HG02642 (cell line): ENCODE data around the gene RNF138.
"Not testable (repeated sequence)": the region's sequence is repeated elsewhere in the genome, so short reads cannot be mapped to it uniquely, and the experiment has no call there.

ENCODE experiments used
- ATAC-seq: cut with Tn5 transposase; IDR thresholded peaks from one replicate; pipeline ENCODE4 v1.9.1; 2021; ENCODE audit warnings: mild to moderate bottlenecking; ENCODE audit not compliant: unreplicated experiment, poor library complexity

RNF138 gene

GRCh38 chr18:32091724-32092421, at the start of gene RNF138:
RNF138 (plus strand) TSS chr18:32091874; CDS start chr18:32092777, 903 bp downstream.
- ATAC-seq: peak; percentile 68

GRCh38 chr18:32042337-32042736, 49.3 kb upstream of the RNF138 start:
- ATAC-seq: no peak

- ATAC-seq: peak; percentile 68
Observed at GRCh38 chr18:32048507-32049091, 43.1 kb upstream of the RNF138 start.

GRCh38 chr18:32049393-32050171, 42.1 kb upstream of the RNF138 start:
- no peak for ATAC-seq

- no peak for ATAC-seq
Observed at GRCh38 chr18:32056613-32057358, 34.9 kb upstream of the RNF138 start.

GRCh38 chr18:32057624-32058165, 34.0 kb upstream of the RNF138 start:
- no peak for ATAC-seq

GRCh38 chr18:32060026-32060425, 31.6 kb upstream of the RNF138 start:
- ATAC-seq: no peak

- no peak for ATAC-seq
Observed at GRCh38 chr18:32067375-32068167, 24.1 kb upstream of the RNF138 start.

- no peak for ATAC-seq
Observed at GRCh38 chr18:32072321-32072720, 19.4 kb upstream of the RNF138 start.

GRCh38 chr18:32074206-32074605, 17.5 kb upstream of the RNF138 start:
- ATAC-seq: no peak

GRCh38 chr18:32078845-32079244, 12.8 kb upstream of the RNF138 start:
- ATAC-seq: no peak

- ATAC-seq: no peak
Observed at GRCh38 chr18:32081881-32082280, 9.8 kb upstream of the RNF138 start.

GRCh38 chr18:32083781-32084180, 7.9 kb upstream of the RNF138 start:
- no peak for ATAC-seq

- ATAC-seq: no peak
Observed at GRCh38 chr18:32086881-32087280, 4.8 kb upstream of the RNF138 start.

GRCh38 chr18:32090831-32091230, 843 bp upstream of the RNF138 start:
- ATAC-seq: not testable (repeated sequence)

- ATAC-seq: no peak
Observed at GRCh38 chr18:32091325-32091723, 350 bp upstream of the RNF138 start.

GRCh38 chr18:32092422-32093101, 888 bp downstream of the RNF138 start:
- ATAC-seq: peak; percentile 85

GRCh38 chr18:32093102-32093511, 1.4 kb downstream of the RNF138 start:
- ATAC-seq: peak; percentile 33

- ATAC-seq: no peak
Observed at GRCh38 chr18:32093523-32093922, 1.8 kb downstream of the RNF138 start.
